Fibroblast of the aortic adventitia (primary cell): ENCODE data around the gene IDH3A. TPM values are rescaled to one million over a fixed set of nuclear protein-coding genes. Genes with fewer than 3 reads are reported as not detected.
A peak's percentile ranks its signal among the peaks of the same experiment; 100 is the strongest.

Experiments
- DNase-seq: peaks from one replicate; pipeline ENCODE4 v3.0.0-alpha.2; 2010; ENCODE audit warnings: low read depth
- H3K4me3 ChIP-seq: 2 replicates; pipeline ENCODE4 v1.5.1; 2011; ENCODE audit warnings: low read depth, mild to moderate bottlenecking, control low read depth, low read length, moderate library complexity
- total RNA-seq: library from RNA; depleted of rRNA; stranded (reverse); fragments of >200 nt; gene quantifications from 2 replicates; pipeline ENCODE4 v1.2.3, GENCODE V29; 2012; ENCODE audit warnings: low replicate concordance
- TF ChIP-seq, protein P1 (sequence below): IDR thresholded peaks from 2 replicates; pipeline ENCODE4 v1.5.1; 2011; ENCODE audit warnings: mild to moderate bottlenecking, low read length, control low read depth, inconsistent platforms; ENCODE audit not compliant: insufficient read depth

Gene IDH3A
- total RNA-seq, 1 donor: 53.8 TPM

DNA sequence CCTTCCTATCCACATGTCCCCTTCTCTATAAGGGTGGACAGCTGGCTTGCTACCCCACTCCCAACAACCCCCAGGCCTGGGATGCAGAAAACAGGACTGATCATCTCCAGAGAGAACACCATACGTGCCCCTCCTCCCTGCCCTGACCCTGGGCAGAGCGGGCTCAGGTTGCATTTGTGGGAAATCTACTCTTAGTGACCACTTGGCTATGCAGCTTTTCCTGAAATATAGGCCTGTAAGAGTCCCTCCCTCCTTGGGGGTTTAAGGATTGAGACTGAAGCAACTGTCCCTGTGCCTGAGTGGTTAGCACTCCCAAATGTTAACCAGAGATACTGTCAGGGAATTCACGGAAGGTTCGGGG is 45.1 kb upstream of the IDH3A start:
- TF ChIP-seq, protein P1, sequence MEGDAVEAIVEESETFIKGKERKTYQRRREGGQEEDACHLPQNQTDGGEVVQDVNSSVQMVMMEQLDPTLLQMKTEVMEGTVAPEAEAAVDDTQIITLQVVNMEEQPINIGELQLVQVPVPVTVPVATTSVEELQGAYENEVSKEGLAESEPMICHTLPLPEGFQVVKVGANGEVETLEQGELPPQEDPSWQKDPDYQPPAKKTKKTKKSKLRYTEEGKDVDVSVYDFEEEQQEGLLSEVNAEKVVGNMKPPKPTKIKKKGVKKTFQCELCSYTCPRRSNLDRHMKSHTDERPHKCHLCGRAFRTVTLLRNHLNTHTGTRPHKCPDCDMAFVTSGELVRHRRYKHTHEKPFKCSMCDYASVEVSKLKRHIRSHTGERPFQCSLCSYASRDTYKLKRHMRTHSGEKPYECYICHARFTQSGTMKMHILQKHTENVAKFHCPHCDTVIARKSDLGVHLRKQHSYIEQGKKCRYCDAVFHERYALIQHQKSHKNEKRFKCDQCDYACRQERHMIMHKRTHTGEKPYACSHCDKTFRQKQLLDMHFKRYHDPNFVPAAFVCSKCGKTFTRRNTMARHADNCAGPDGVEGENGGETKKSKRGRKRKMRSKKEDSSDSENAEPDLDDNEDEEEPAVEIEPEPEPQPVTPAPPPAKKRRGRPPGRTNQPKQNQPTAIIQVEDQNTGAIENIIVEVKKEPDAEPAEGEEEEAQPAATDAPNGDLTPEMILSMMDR: no peak
- no peak for DNase-seq
- no peak overlapping the region for H3K4me3 ChIP-seq

DNA sequence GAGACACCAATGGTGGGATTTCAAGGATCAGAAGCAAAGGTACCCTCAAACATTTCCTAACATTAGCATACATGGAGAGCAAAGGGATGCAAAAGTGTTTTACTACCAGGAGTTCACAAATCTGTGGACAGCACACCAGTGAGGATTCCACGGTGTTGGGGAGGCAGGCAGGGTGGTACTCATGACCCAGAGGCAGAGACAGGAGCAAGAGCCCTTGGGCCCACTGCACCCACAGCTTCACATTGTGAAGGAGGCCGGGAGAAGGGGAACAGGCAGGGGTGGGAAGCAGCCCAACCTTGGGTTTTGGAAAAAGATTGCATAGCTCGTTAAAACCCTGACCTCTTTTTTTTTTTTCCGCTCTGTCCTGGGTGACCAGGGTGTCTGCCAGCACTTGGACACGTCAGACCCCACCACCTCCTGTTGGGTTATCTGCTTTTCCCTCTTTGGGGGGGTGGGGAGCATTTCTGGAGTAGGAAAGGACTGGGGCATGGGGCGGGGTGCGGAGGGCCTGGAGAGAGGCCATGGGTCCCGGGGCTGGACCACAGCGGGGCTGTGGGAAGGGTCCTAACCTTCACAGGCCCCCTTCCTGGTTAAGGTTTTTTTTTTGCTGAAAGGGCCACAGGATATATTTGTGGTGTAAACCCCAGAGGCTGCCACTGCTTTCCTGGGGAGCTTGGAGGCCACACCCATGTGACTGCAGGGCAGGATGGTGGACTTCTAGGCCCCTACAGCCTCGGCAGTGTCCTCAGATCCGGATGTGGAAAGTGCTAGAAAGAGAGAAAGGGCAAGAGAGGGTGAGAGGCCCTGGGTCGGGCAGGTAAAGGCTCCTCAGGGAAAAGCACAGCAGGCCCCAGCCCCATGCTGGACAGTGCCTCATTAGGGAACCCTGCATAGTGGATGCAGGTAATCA is 44.3 kb upstream of the IDH3A start:
- TF ChIP-seq, protein P1: no peak
- no peak overlapping the region for H3K4me3 ChIP-seq
- no peak for DNase-seq

DNA sequence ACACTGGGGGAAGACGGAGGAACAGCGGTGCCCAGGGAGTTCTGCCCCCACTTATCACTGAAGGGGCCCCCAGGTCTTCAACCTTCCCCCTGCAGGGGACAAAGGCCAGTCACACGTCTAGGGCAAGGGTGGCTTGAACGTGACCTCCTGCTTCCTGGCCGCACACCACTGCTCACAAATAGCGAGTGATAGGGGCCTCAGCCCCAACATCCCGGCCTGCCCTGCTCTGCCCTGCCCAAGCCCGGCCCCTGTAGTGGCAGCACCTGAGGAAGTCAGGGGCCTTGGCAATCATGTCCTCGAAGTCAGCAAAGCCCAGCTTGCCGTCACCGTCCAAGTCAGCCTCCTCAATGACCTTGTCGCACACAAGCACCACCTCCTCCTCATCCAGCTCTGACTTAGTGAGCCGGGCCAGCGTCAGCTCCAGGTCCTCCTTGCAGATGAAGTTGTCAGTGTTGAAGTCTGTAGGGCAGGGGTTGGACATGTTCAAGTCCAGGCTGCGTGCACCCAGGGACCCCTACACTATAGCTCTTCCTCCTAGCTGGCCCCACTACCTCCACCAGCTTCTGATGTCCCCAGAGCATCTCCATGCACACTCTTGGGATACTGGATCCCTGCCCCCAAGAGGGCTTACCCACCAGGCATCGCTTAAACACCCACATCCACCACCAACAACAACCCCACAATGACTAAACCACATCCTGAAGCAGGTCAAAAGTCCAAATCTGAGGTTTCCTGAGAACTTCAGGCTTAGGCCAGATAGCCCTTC is 43.5 kb upstream of the IDH3A start:
- no peak overlapping the region for H3K4me3 ChIP-seq
- TF ChIP-seq, protein P1: no peak
- no peak for DNase-seq

DNA sequence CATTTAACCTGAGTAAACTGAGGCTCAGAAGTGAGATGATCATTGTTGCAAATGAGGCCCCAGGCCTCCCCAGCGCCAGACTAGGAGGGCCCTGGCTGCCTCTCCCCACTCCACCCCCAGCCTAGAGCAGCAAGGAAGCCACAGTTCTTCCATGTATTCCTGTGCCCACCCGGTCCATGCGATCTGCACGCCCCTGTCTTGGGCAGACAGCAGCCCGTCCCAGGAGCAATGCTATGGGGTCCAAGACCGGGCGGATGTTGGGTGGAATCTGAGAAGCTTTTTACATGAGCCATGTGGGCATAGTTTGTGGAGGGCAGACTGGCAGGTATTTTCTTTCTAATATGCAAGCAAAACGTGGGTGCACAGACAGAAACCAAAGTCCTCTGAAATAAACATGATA is 41.7 kb upstream of the IDH3A start:
- H3K4me3 ChIP-seq: no peak overlapping the region
- TF ChIP-seq, protein P1: no peak
- DNase-seq: no peak

DNA sequence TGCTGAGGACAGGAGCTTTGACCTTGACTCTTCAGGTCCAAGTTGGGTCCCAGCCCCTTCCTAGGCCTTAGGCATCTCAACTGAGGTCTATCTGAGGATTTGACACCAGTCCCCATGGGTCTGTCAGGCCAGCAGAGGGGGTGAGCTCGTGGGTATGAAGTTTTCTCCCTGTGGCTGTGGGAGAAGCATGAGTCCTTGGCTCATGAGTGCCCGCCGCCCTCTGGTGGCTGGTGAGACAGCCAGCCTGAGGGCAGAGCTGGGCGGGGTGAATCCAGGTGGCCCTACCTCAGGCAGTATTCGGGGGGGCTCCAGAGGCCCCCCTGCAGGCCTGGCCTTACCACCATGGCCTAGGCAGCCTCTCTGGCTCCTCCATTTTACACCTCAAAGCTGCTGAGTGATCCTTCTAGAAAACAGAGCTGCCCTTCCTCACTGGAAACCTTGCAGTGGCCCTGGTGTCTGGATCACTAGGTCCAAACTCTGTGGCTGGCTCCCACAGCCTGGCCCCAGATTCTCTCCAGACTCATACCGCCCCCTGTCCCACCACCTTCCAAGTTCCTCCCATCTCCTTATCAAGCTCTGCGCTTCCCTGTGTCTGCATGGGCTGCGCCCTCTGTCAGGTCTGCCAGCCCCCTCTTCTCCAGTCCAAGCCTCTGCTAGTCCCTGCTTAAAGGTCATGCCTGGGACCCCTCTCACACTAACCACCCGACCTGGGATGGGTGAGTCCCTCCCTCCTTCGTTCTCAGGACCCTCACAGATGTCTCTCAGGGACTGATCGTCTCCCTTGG is 40.7 kb upstream of the IDH3A start:
- peak; percentile 85 for DNase-seq
- no peak overlapping the region for H3K4me3 ChIP-seq
- TF ChIP-seq, protein P1: peak; percentile 92

DNA sequence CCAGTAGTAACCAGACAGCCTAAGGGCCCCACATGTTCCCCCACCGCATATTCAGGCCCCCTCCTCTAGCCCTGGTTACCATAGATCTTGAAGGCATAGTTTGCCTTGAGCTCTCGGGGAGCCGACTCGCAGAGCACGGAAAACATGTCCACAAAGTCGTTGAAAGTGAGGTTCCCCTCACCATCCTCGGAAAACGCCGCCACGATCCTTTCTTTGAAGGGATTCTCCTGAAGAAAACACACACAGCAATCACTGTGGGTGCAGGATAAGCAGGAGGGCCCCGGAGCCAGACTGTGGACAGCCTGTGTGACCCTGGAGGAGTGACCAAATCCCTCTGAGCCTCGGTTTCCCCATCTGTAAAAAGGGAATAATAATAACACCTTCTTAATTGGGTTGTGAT is 40.0 kb upstream of the IDH3A start:
- TF ChIP-seq, protein P1: no peak
- no peak overlapping the region for H3K4me3 ChIP-seq
- no peak for DNase-seq
